Measurements from ENCODE around the gene BLOC1S3. TPM values are rescaled to one million over a fixed set of nuclear protein-coding genes. Genes with fewer than 3 reads are reported as not detected.

The BLOC1S3 gene
- total and polyA plus RNA-seq, 2 of the 13 experiments (the other 11 are each of a cell fraction or from before 2014, with no cell fraction given), result 4.3 to 4.8 TPM

- H3K9me3 ChIP-seq (ENCODE audit: low read length), result no peaks in the 10 kb centered on the region
- H3K4me2 ChIP-seq (ENCODE audit: low read depth, low read length), result peak within 1 kb of the TSS; percentile 42; the same call in 1 of the 2 replicates
- no peak within 1 kb of the TSS for H3K27ac ChIP-seq (ENCODE audit: extremely low read length, insufficient read depth, low read length)
- peaks cover 91% of the 10 kb centered on the region for H3K4me1 ChIP-seq (ENCODE audit: insufficient read depth, low read length)
- peaks cover 12 to 54% of the 10 kb centered on the region in 2 experiments; a peak in 4 of 5 replicates for H3K27me3 ChIP-seq (ENCODE audit: control insufficient read depth in 1 of 2, insufficient read depth in 2 of 2, low read length in 2 of 2)
- BruUV-seq (replicated peaks), result no TSS peak
- peak within 1 kb of the TSS in 1 of 3 experiments; percentile 21; a peak in 1 of 6 replicates for H3K4me3 ChIP-seq (replicated peaks in 1 of 3; ENCODE audit: insufficient read depth in 1 of 3, low read depth in 2 of 3, low read length in 3 of 3)
- H3K9ac ChIP-seq (ENCODE audit: insufficient read depth, low read depth, low read length), result no peak within 1 kb of the TSS
- CTCF ChIA-PET (ENCODE audit: low intra/inter-chr PET ratio, low total read pairs), result interaction anchor here (1.8 kb wide), 1 partner anchor 26 kb away, joined by 8 read pairs; no protein-coding TSS in a partner anchor
- intact Hi-C loops (cut with micrococcal nuclease; ENCODE audit: unreplicated experiment), result no loop called here
- WGBS (ENCODE audit: low lambda C conversion rate), result no CpG with 5 or more reads among the region's 29 CpGs
- H4K20me1 ChIP-seq (ENCODE audit: insufficient read depth, low read length), result no peaks in the 10 kb centered on the region
- in situ Hi-C loops (cut with HindIII; ENCODE audit: extremely low pct_ligation_motif_present, low pct_unique_long_range_greater_than_20kb), result no loop called here
- no peaks in the 10 kb centered on the region for H3K79me2 ChIP-seq (ENCODE audit: insufficient read depth, low read length)
- H3K36me3 ChIP-seq (replicated peaks in 1 of 2; ENCODE audit: control insufficient read depth in 1 of 2, insufficient read depth in 2 of 2, low read length in 2 of 2), result no peaks in the 10 kb centered on the region
- ATAC-seq (peak; percentile 17), FAIRE-seq (no peak), DNase-seq (ENCODE audit: low spot score) (no peak)
- H2AFZ ChIP-seq (ENCODE audit: low read length), result no peak within 1 kb of the TSS
- POLR2A ChIA-PET, result no interaction called here
- no peak for TF ChIP-seq ZNF607 (CRISPR knock-in tag; IDR thresholded peaks at IDR 0.05; ENCODE audit: borderline replicate concordance)
- peak; percentile 1; the same call in 1 of the 2 replicates for TF ChIP-seq ZNF280B (CRISPR knock-in tag; IDR thresholded peaks at IDR 0.05; ENCODE audit: borderline replicate concordance)
- TF ChIP-seq TOE1 (CRISPR knock-in tag; IDR thresholded peaks at IDR 0.05), result no peak
- no peak for TF ChIP-seq ZNF512B (CRISPR knock-in tag; IDR thresholded peaks at IDR 0.05; ENCODE audit: borderline replicate concordance)
- TF ChIP-seq ZNF567 (CRISPR knock-in tag; IDR thresholded peaks at IDR 0.05; ENCODE audit: borderline replicate concordance), result no peak
- no peak for TF ChIP-seq MLXIP (CRISPR knock-in tag; IDR thresholded peaks at IDR 0.05; ENCODE audit: borderline replicate concordance)
- TF ChIP-seq ZNF383 (CRISPR knock-in tag; IDR thresholded peaks at IDR 0.05; ENCODE audit: borderline replicate concordance), result no peak
- TF ChIP-seq ATF5 (CRISPR knock-in tag; IDR thresholded peaks at IDR 0.05; ENCODE audit: low read depth), result no peak
- no peak for TF ChIP-seq HCFC1 (IDR thresholded peaks at IDR 0.05; ENCODE audit: low read depth, low read length)
- TF ChIP-seq MXD3 (CRISPR knock-in tag; IDR thresholded peaks at IDR 0.05), result no peak
- TF ChIP-seq AGO2 (optimal IDR thresholded peaks at IDR 0.05; ENCODE audit: low read depth, low read length), result peak; percentile 15
- TF ChIP-seq POGZ (CRISPR knock-in tag; IDR thresholded peaks at IDR 0.05), result no peak
- 0 out of 2 replicates have a peak, but pooled peaks have one; percentile 33 for TF ChIP-seq ZC3H13 (CRISPR knock-in tag; IDR thresholded peaks at IDR 0.05)
- no peak for TF ChIP-seq NFIC (IDR thresholded peaks at IDR 0.05; ENCODE audit: low read length)
Measured at GRCh38 chr19:45160870-45161737, 17.5 kb upstream of the BLOC1S3 start, which contains the start of gene NKPD1. TSS of gene NKPD1 (minus strand) at chr19:45160982. CDS start at chr19:45160150, 832 bp downstream.

All from HepG2 (cell line).